ENCODE data around the gene CDS2.
A peak's percentile ranks its signal among the peaks of the same experiment; 100 is the strongest.

CDS2 gene

GRCh38 chr20:5153612-5154542 lies 27.1 kb downstream of the CDS2 start:
- peak; percentile 91 for DNase-seq (ENCODE audit: low spot score)

- DNase-seq (ENCODE audit: low spot score) = no peak
Observed at GRCh38 chr20:5154543-5154925, 27.7 kb downstream of the CDS2 start.

GRCh38 chr20:5155404-5155803 lies 28.6 kb downstream of the CDS2 start:
- DNase-seq (ENCODE audit: low spot score) = no peak

- peak; percentile 86 for DNase-seq (ENCODE audit: low spot score)
Observed at GRCh38 chr20:5156675-5157448, 30.1 kb downstream of the CDS2 start.

- DNase-seq (ENCODE audit: low spot score) = no peak
Observed at GRCh38 chr20:5159928-5160327, 33.1 kb downstream of the CDS2 start.

- no peak for DNase-seq (ENCODE audit: low spot score)
Observed at GRCh38 chr20:5160882-5161281, 34.1 kb downstream of the CDS2 start.

GRCh38 chr20:5161536-5162164 lies 34.8 kb downstream of the CDS2 start:
- DNase-seq (ENCODE audit: low spot score) = no peak

GRCh38 chr20:5164645-5165625 lies 38.1 kb downstream of the CDS2 start:
- no peak for DNase-seq (ENCODE audit: low spot score)

GRCh38 chr20:5168651-5169396 lies 42.0 kb downstream of the CDS2 start:
- peak; percentile 48 for DNase-seq (ENCODE audit: low spot score)

- no peak for DNase-seq (ENCODE audit: low spot score)
Observed at GRCh38 chr20:5170341-5170740, 43.5 kb downstream of the CDS2 start.

GRCh38 chr20:5171064-5171789 lies 44.4 kb downstream of the CDS2 start:
- DNase-seq (ENCODE audit: low spot score) = no peak

GRCh38 chr20:5171790-5172164 lies 45.0 kb downstream of the CDS2 start:
- no peak for DNase-seq (ENCODE audit: low spot score)

GRCh38 chr20:5172167-5172601 lies 45.4 kb downstream of the CDS2 start:
- DNase-seq (ENCODE audit: low spot score) = no peak

- DNase-seq (ENCODE audit: low spot score) = no peak
Observed at GRCh38 chr20:5172903-5173463, 46.2 kb downstream of the CDS2 start.

GRCh38 chr20:5173751-5174150 lies 46.9 kb downstream of the CDS2 start:
- DNase-seq (ENCODE audit: low spot score) = no peak

- DNase-seq (ENCODE audit: low spot score) = no peak
Observed at GRCh38 chr20:5177071-5177470, 50.3 kb downstream of the CDS2 start.

- DNase-seq (ENCODE audit: low spot score) = no peak
Observed at GRCh38 chr20:5178046-5178445, 51.2 kb downstream of the CDS2 start.

GRCh38 chr20:5180421-5180820 lies 53.6 kb downstream of the CDS2 start:
- no peak for DNase-seq (ENCODE audit: low spot score)

GRCh38 chr20:5180933-5181332 lies 54.1 kb downstream of the CDS2 start:
- DNase-seq (ENCODE audit: low spot score) = no peak

GRCh38 chr20:5181492-5181891 lies 54.7 kb downstream of the CDS2 start:
- no peak for DNase-seq (ENCODE audit: low spot score)

Data from kidney tubule cell (primary cell).